Measurements from ENCODE around the gene ITGAE.
"Not testable (repeated sequence)": the region's sequence is repeated elsewhere in the genome, so short reads cannot be mapped to it uniquely, and the experiment has no call there.

Gene ITGAE

DNA sequence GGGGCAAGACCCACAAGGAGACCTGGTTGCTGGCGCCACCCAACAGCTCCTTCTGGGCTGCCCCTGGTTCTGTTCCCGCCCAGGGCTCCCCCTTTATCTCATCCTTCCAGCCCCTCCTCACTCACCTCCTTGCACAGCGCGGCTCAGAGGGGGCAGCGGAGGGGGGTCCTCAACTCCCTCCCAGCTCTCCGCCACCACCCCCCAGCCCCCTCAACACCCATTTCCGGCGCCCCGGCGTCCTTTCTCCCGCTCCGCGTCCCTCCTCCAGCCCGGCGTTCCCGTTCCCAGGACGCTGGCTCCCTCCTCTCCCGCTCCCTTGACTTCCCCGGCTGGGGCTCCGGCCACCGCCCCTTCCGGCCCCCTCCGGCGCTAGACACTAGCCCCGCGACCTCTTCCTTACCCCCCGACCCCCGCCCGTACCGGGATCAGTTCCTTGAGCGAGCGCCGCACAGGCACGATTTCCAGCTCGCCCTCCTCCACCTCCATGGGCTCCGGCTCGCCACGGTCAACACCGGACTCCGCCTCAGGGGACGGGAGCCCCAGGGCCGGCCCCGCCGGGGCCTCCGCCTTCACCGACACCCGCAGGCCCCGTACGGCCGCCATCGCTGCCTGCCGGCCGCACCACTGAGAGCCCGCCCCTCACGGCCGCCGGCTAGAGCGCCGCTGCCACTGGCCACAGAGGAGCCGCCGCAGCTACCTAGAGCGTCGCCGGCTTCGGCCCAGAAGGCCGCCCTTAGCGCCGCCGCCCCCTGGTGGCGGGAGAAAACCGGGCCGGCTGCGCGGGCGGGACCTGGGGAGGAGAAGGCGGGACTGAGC, 44.8 kb upstream of the ITGAE start, which contains the start of gene NCBP3:
Gene NCBP3 (minus strand): TSS at position 626 of the 816 bp plus-strand sequence. CDS start 23 bp downstream, at position 603.
- Histone ChIP-seq H3K36me3 (peaks cover 35% of the 10 kb centered on the region), H3K4me3 (ENCODE audit: low read depth, low read length) (peak within 1 kb of the TSS; percentile 64), H3K9me3 (ENCODE audit: severe bottlenecking) (no peaks in the 10 kb centered on the region), H3K27ac (peak within 1 kb of the TSS; percentile 95), H3K27me3 (ENCODE audit: insufficient read depth, low read depth, severe bottlenecking) (no peaks in the 10 kb centered on the region)
- DNase-seq, result peak; percentile 81
- TF ChIP-seq, protein P1, sequence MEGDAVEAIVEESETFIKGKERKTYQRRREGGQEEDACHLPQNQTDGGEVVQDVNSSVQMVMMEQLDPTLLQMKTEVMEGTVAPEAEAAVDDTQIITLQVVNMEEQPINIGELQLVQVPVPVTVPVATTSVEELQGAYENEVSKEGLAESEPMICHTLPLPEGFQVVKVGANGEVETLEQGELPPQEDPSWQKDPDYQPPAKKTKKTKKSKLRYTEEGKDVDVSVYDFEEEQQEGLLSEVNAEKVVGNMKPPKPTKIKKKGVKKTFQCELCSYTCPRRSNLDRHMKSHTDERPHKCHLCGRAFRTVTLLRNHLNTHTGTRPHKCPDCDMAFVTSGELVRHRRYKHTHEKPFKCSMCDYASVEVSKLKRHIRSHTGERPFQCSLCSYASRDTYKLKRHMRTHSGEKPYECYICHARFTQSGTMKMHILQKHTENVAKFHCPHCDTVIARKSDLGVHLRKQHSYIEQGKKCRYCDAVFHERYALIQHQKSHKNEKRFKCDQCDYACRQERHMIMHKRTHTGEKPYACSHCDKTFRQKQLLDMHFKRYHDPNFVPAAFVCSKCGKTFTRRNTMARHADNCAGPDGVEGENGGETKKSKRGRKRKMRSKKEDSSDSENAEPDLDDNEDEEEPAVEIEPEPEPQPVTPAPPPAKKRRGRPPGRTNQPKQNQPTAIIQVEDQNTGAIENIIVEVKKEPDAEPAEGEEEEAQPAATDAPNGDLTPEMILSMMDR (IDR thresholded peaks at IDR 0.05; ENCODE audit: low read depth, low read length), result peak; percentile 82

DNA sequence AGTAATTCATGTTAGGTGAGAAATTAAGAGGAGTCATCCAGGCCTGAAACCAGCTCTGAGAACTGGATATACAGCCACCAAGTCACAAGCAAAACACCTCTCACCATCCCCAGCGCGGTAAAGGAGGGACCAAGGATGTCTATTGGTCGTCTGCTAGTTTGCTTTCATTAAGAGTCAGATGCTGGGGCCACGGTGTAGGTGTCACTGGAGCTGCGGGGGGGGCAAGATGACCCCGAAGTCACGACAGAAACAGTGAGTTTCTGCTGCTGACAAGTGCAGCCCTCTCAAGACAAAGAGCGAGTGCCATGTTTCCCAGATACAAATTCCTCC, 44.3 kb upstream of the ITGAE start:
- peaks cover 41% of the 10 kb centered on the region for H3K36me3 ChIP-seq
- no peaks in the 10 kb centered on the region for H3K9me3 ChIP-seq (ENCODE audit: severe bottlenecking)
- H3K27me3 ChIP-seq (ENCODE audit: insufficient read depth, low read depth, severe bottlenecking), result no peaks in the 10 kb centered on the region
- no peak for DNase-seq
- peak overlapping the region; percentile 95 for H3K27ac ChIP-seq
- H3K4me3 ChIP-seq (ENCODE audit: low read depth, low read length), result peak overlapping the region; percentile 64
- TF ChIP-seq, protein P1 (IDR thresholded peaks at IDR 0.05; ENCODE audit: low read depth, low read length), result no peak

DNA sequence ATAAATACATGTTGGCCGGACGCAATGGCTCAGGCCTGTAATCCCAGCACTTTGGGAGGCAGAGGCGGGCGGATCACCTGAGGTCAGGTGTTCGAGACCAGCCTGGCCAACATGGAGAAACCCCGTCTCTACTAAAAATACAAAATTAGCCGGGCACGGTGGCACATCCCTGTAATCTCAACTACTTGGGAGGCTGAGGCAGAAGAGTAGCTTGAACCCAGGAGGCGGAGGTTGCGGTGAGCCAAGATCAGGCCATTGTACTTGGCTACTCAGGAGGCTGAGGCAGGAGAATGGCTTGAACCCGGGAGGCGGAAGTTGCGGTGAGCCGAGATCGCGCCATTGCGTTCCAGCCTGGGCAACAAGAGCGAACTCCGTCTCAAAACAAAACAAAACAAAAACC, 43.6 kb upstream of the ITGAE start:
- DNase-seq; H3K9me3 ChIP-seq (ENCODE audit: severe bottlenecking); H3K27ac ChIP-seq; H3K4me3 ChIP-seq (ENCODE audit: low read depth, low read length); H3K27me3 ChIP-seq (ENCODE audit: insufficient read depth, low read depth, severe bottlenecking): not testable (repeated sequence)
- peaks cover 48% of the 10 kb centered on the region for H3K36me3 ChIP-seq

DNA sequence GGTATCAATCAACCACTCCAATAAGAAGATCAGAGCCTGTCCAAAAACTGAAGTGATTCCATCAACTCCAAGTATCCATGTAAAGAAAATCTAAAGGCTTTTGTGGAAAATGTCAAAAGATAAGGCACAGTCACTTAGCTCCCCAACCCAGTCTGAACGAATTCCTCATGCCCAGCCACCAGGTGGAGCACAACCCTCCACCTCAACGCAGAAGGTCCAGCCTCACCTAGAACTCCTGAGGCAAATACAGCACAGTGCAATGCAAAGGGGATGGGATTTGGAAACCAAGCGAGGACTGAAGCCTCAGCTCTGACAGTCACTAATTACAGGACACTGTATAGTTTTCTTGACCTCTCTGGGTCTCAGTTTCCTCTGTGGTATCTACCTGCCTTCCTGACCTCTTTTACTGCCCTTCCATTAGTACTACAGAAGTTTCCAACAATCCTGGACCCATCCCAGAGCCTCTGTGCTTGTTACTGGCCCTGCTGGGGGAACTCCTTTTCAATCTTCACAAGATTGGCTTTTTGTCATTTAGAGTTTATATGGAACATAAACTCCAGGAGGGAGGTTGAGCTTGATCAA, 43.0 kb upstream of the ITGAE start:
- no peaks in the 10 kb centered on the region for H3K9me3 ChIP-seq (ENCODE audit: severe bottlenecking)
- TF ChIP-seq, protein P1 (IDR thresholded peaks at IDR 0.05; ENCODE audit: low read depth, low read length), result peak; percentile 77
- peak; percentile 60 for DNase-seq
- H3K27ac ChIP-seq, result no peak overlapping the region
- no peak overlapping the region for H3K4me3 ChIP-seq (ENCODE audit: low read depth, low read length)
- H3K27me3 ChIP-seq (ENCODE audit: insufficient read depth, low read depth, severe bottlenecking), result no peaks in the 10 kb centered on the region
- peaks cover 53% of the 10 kb centered on the region for H3K36me3 ChIP-seq

DNA sequence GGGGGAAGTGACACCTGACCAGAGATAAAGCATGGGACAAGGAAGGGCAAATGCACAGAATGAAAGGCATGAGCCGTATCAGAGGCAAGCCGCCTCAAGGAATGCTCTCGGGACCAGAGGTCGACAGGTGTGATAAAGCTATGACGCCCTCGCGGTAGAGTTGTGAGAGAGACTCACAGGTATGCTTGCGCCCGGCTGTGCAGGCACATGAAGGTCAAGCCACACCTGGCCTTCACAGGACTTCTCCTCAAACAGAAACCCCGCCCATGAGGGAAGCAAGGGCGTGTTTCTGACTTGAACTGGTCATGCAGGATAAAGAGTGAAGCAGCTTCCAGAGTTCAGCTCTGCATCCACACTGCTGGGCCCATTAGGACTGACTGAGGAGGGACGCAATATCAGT, 37.2 kb upstream of the ITGAE start:
- TF ChIP-seq, protein P1 (IDR thresholded peaks at IDR 0.05; ENCODE audit: low read depth, low read length), result no peak
- peaks cover 85% of the 10 kb centered on the region for H3K36me3 ChIP-seq
- no peak for DNase-seq
- H3K27ac ChIP-seq, result no peak overlapping the region
- no peaks in the 10 kb centered on the region for H3K27me3 ChIP-seq (ENCODE audit: insufficient read depth, low read depth, severe bottlenecking)
- no peaks in the 10 kb centered on the region for H3K9me3 ChIP-seq (ENCODE audit: severe bottlenecking)
- H3K4me3 ChIP-seq (ENCODE audit: low read depth, low read length), result no peak overlapping the region

DNA sequence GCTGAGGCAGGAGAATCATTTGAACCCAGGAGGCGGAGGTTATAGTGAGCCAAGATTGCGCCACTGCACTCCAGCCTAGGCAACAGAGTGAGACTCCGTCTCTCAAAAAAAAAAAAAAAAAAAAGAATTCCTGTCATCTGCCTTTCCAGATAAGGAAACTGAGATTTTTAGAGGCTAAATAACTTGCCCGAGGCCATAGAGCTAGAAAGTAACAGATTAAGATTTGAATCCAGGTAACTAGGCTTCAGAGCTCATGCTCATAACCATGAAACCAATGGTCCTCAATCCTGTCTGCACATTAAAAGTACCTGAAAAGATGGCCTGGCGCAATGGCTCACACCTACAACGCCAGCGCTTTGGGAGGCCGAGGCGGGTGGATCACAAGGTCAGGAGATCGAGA, 35.6 kb upstream of the ITGAE start:
- H3K4me3 ChIP-seq (ENCODE audit: low read depth, low read length), result no peak overlapping the region
- DNase-seq, result no peak
- no peak overlapping the region for H3K27ac ChIP-seq
- TF ChIP-seq, protein P1 (IDR thresholded peaks at IDR 0.05; ENCODE audit: low read depth, low read length), result no peak
- H3K36me3 ChIP-seq, result peaks cover 73% of the 10 kb centered on the region
- no peaks in the 10 kb centered on the region for H3K9me3 ChIP-seq (ENCODE audit: severe bottlenecking)
- H3K27me3 ChIP-seq (ENCODE audit: insufficient read depth, low read depth, severe bottlenecking), result no peaks in the 10 kb centered on the region
